Measurements from ENCODE around the gene SAMD15. TPM values are rescaled to one million over a fixed set of nuclear protein-coding genes. Genes with fewer than 3 reads are reported as not detected.

The SAMD15 gene
- polyA plus RNA-seq, 1 experiment, result 0.34 TPM

GRCh38 chr14:77400216-77400615, 23.0 kb downstream of the SAMD15 start:
- no peak for DNase-seq (ENCODE audit: low read depth)
- Histone ChIP-seq H3K4me3 (ENCODE audit: low read depth, low read length) (no peak overlapping the region), H3K27me3 (ENCODE audit: control insufficient read depth, insufficient read depth, low read length) (no peaks in the 10 kb centered on the region), H3K36me3 (ENCODE audit: control insufficient read depth, insufficient read depth, low read length) (no peaks in the 10 kb centered on the region)
- ChIA-PET POLR2A (no interaction called here), CTCF (no interaction called here)
- TF ChIP-seq CTCF (IDR thresholded peaks at IDR 0.05; ENCODE audit: insufficient read depth, low read depth, low read length), result no peak

- H3K4me3 ChIP-seq (ENCODE audit: low read depth, low read length), result no peak overlapping the region
- H3K36me3 ChIP-seq (ENCODE audit: control insufficient read depth, insufficient read depth, low read length), result no peaks in the 10 kb centered on the region
- no peak for TF ChIP-seq CTCF (IDR thresholded peaks at IDR 0.05; ENCODE audit: insufficient read depth, low read depth, low read length)
- CTCF ChIA-PET, result no interaction called here
- DNase-seq (ENCODE audit: low read depth), result no peak
- POLR2A ChIA-PET, result no interaction called here
- no peaks in the 10 kb centered on the region for H3K27me3 ChIP-seq (ENCODE audit: control insufficient read depth, insufficient read depth, low read length)
Observed at GRCh38 chr14:77403768-77404167, 26.6 kb downstream of the SAMD15 start.

GRCh38 chr14:77406086-77406485, 28.9 kb downstream of the SAMD15 start:
- DNase-seq (ENCODE audit: low read depth), result no peak
- H3K36me3 ChIP-seq (ENCODE audit: control insufficient read depth, insufficient read depth, low read length), result no peaks in the 10 kb centered on the region
- no peak overlapping the region for H3K4me3 ChIP-seq (ENCODE audit: low read depth, low read length)
- ChIA-PET POLR2A (no interaction called here), CTCF (interaction anchor here (1.2 kb wide), 1 partner anchor 254 kb away, joined by 4 read pairs; no protein-coding TSS in a partner anchor)
- H3K27me3 ChIP-seq (ENCODE audit: control insufficient read depth, insufficient read depth, low read length), result no peaks in the 10 kb centered on the region
- TF ChIP-seq CTCF (IDR thresholded peaks at IDR 0.05; ENCODE audit: insufficient read depth, low read depth, low read length), result no peak

- no peak overlapping the region for H3K4me3 ChIP-seq (ENCODE audit: low read depth, low read length)
- DNase-seq (ENCODE audit: low read depth), result no peak
- H3K36me3 ChIP-seq (ENCODE audit: control insufficient read depth, insufficient read depth, low read length), result no peaks in the 10 kb centered on the region
- TF ChIP-seq CTCF (IDR thresholded peaks at IDR 0.05; ENCODE audit: insufficient read depth, low read depth, low read length), result no peak
- no peaks in the 10 kb centered on the region for H3K27me3 ChIP-seq (ENCODE audit: control insufficient read depth, insufficient read depth, low read length)
- ChIA-PET CTCF (interaction anchor here (1.2 kb wide), 1 partner anchor 254 kb away, joined by 4 read pairs; no protein-coding TSS in a partner anchor), POLR2A (no interaction called here)
Observed at GRCh38 chr14:77406718-77407117, 29.5 kb downstream of the SAMD15 start.

GRCh38 chr14:77407158-77407557, 30.0 kb downstream of the SAMD15 start:
- no peak for DNase-seq (ENCODE audit: low read depth)
- Histone ChIP-seq H3K4me3 (ENCODE audit: low read depth, low read length) (no peak overlapping the region), H3K36me3 (ENCODE audit: control insufficient read depth, insufficient read depth, low read length) (no peaks in the 10 kb centered on the region), H3K27me3 (ENCODE audit: control insufficient read depth, insufficient read depth, low read length) (no peaks in the 10 kb centered on the region)
- TF ChIP-seq CTCF (IDR thresholded peaks at IDR 0.05; ENCODE audit: insufficient read depth, low read depth, low read length), result no peak
- ChIA-PET POLR2A (no interaction called here), CTCF (interaction anchor here (1.2 kb wide), 1 partner anchor 255 kb away, joined by 4 read pairs; no protein-coding TSS in a partner anchor)
